Coronary artery (tissue), 2 donors: ENCODE measurements around the gene STARD7.

Experiments
- DNase-seq: peaks from one replicate; pipeline ENCODE4 v3.0.0-alpha.2; 2017; ENCODE audit warnings: low spot score
- H3K27ac ChIP-seq, 2 donors: fragments of 200-600 bp; sonication (generic); one replicate each; pipeline ENCODE4 v1.5.1; 2016 to 2019
- H3K4me3 ChIP-seq: fragments of 200-600 bp; sonication (generic); 2 replicates; pipeline ENCODE4 v1.5.1; 2016; ENCODE audit warnings: mild to moderate bottlenecking, moderate library complexity
- CTCF ChIP-seq: fragments of 200-600 bp; sonication (generic); IDR thresholded peaks from one replicate; pipeline ENCODE4 v1.5.1; 2019; ENCODE audit warnings: antibody characterized with exemption

STARD7 gene

GRCh38 chr2:96241900-96242611, 33.4 kb upstream of the STARD7 start:
- no peak for TF ChIP-seq CTCF
- DNase-seq, result no peak
- H3K27ac ChIP-seq, result peak overlapping the region in 1 of 2 donors; percentile 86
- H3K4me3 ChIP-seq, result peak overlapping the region; percentile 33

- Histone ChIP-seq H3K4me3 (no peak overlapping the region), H3K27ac (peak overlapping the region in 1 of 2 donors; percentile 40)
- DNase-seq, result no peak
- TF ChIP-seq CTCF, result no peak
Measured at GRCh38 chr2:96241227-96241626, 32.6 kb upstream of the STARD7 start.

- TF ChIP-seq CTCF, result no peak
- Histone ChIP-seq H3K27ac (peak overlapping the region in 1 of 2 donors; percentile 40), H3K4me3 (no peak overlapping the region)
- no peak for DNase-seq
Measured at GRCh38 chr2:96240341-96241038, 31.9 kb upstream of the STARD7 start.

GRCh38 chr2:96239745-96240264, 31.2 kb upstream of the STARD7 start:
- H3K4me3 ChIP-seq, result no peak overlapping the region
- DNase-seq, result no peak
- H3K27ac ChIP-seq, result no peak overlapping the region
- no peak for TF ChIP-seq CTCF

- no peak for TF ChIP-seq CTCF
- H3K4me3 ChIP-seq, result no peak overlapping the region
- H3K27ac ChIP-seq, result no peak overlapping the region
- DNase-seq, result no peak
Measured at GRCh38 chr2:96239091-96239490, 30.5 kb upstream of the STARD7 start.

- H3K4me3 ChIP-seq, result no peak overlapping the region
- no peak overlapping the region for H3K27ac ChIP-seq
- no peak for DNase-seq
- no peak for TF ChIP-seq CTCF
Measured at GRCh38 chr2:96238266-96238665, 29.6 kb upstream of the STARD7 start.
